HFF-Myc (cell line): ENCODE measurements around the gene TMOD1.

Experiments
- DNase-seq: peaks from one replicate; pipeline ENCODE4 v3.0.0-alpha.2; 2011; ENCODE audit warnings: low read depth; ENCODE audit errors: extremely low read depth
- H3K4me3 ChIP-seq: replicated peaks from 2 replicates; pipeline ENCODE4 v1.5.1; 2011; ENCODE audit warnings: low read depth, mild to moderate bottlenecking, control low read depth, low read length
- CTCF ChIP-seq: IDR thresholded peaks from 2 replicates; pipeline ENCODE4 v1.5.1; 2012; ENCODE audit warnings: mild to moderate bottlenecking, low read depth, low read length, control low read depth; ENCODE audit errors: missing control alignments

TMOD1 gene

GRCh38 chr9:97594381-97594921 is 93.0 kb downstream of the TMOD1 start:
- DNase-seq = no peak
- TF ChIP-seq CTCF = no peak
- H3K4me3 ChIP-seq = no peak overlapping the region

GRCh38 chr9:97596906-97597305 is 95.4 kb downstream of the TMOD1 start:
- DNase-seq = no peak
- H3K4me3 ChIP-seq = no peak overlapping the region
- no peak for TF ChIP-seq CTCF

- H3K4me3 ChIP-seq = no peak overlapping the region
- DNase-seq = peak; percentile 62
These were observed 97.2 kb downstream of the TMOD1 start for GRCh38 chr9:97598461-97599288.

GRCh38 chr9:97599314-97599846 is 97.9 kb downstream of the TMOD1 start:
- H3K4me3 ChIP-seq = no peak overlapping the region
- no peak for TF ChIP-seq CTCF
- DNase-seq = no peak

More at GRCh38 chr9:97598461-97599288, 97.2 kb downstream of the TMOD1 start:
- TF ChIP-seq CTCF = peak; percentile 92

GRCh38 chr9:97600531-97601227 is 99.2 kb downstream of the TMOD1 start:
- TF ChIP-seq CTCF = no peak
- no peak overlapping the region for H3K4me3 ChIP-seq
- DNase-seq = no peak

GRCh38 chr9:97601228-97601898 is 99.9 kb downstream of the TMOD1 start:
- no peak overlapping the region for H3K4me3 ChIP-seq
- TF ChIP-seq CTCF = no peak
- no peak for DNase-seq
